NCI-H146 treated with DMSO at 0.1 percent for 48 hours (cell line): ENCODE data around the gene ACOT7.
"Not testable (repeated sequence)": the region's sequence is repeated elsewhere in the genome, so short reads cannot be mapped to it uniquely, and the experiment has no call there.

Experiments used
- DNase-seq: peaks from one replicate; lab custom pipeline; 2025; ENCODE audit not compliant: unreplicated experiment; lab: John Stamatoyannopoulos, UW

Gene ACOT7

DNA sequence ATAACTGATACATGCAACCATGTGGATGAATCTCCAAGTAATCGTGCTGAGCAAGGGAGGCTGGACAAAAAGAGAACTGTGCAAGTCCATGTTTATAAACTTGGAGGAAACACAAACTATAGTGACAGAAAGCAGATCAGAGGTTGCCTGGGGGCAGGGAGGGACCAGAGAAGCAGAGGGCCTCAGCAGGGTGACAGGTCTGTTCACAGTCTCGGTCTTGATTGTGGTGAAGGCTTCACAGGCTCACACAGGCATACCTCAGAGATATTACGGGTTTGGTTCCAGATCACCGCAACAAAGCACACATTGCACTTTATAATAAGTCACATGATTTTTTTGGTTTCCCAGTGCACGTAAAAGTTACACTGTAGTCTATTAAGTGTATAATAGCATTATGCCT lies 28.5 kb downstream of the ACOT7 start:
- no peak for DNase-seq

DNA sequence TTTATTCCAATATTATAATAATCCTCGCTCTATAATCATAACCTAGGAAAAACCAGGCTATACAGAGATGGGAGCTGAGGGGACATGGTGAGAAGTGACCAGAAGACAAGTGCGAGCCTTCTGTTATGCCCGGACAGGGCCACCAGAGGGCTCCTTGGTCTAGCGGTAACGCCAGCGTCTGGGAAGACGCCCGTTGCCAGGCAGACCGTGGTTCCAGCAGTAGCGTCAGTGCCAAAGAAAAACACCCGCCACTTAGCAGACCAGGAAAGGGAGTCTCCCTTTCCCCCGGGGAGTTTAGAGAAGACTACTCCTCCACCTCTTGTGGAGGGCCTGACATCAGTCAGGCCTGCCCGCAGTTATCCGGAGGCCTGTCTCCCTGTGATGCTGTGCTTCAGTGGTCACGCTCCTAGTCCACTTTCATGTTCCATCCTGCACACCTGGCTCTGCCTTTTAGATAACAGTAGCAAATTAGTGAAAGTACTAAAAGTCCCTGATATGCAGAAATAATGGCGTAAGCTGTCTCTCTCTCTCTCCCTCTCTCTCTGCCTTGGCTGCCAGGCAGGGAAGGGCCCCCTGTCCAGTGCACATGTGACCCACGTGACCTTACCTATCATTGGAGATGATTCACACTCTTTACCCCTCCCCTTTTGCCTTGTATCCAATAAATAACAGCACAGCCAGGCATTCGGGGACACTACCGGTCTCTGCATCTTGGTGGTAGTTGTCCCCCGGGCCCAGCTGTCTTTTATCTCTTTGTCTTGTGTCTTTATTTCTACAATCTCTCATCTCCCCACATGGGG lies 30.3 kb downstream of the ACOT7 start:
- not testable (repeated sequence) for DNase-seq

DNA sequence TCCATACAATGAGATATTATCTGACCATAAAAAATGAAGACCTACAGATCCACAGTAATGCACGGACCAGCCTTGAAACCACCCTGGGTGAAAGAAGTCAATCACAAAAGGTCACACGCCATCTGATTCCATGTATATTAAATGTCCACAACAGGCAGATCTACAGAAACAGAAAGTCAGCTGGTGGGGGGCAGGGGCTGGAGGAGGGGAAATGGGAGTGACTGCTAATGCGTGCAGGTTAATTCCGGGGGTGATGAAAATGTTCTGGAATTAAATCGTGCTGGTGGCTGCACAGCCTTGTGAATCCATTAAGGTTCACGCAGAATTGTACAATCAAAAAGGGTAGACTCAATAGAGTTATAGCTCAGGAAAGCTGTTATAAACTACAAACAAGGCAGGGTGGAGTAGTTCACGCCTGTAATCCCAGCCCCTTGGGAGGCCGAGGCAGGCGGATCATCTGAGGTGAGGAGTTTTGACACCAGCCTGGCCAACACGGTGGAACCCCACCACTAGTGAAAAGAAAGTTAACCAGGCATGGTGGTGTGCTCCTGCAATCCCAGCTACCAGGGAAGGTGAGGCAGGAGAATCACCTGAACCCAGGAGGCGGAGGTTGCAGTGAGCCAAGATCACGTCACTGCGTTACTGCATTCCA lies 32.3 kb downstream of the ACOT7 start:
- DNase-seq, result no peak

- no peak for DNase-seq
Observed at GRCh38 chr1:6360517-6361070, 33.0 kb downstream of the ACOT7 start.

DNA sequence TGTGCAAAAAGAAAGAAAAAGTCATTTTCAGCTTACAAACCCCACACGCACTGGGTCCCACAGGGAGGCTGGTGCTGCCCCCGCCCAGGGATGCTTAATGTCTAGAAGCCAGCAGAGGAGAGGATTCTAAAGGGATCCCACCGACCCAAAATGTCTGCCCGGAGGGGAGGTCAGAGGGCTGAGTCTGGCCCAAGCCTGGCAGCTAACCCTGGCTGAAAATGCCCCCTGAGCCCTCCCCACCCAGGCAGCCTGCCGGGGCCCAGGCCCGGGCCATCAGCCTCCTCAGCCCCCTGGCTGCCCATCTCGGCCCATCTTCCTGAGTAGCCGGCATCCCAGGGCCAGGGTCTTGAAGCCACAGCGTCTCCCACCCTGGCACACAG lies 33.5 kb downstream of the ACOT7 start:
- no peak for DNase-seq

- DNase-seq, result no peak
Observed at GRCh38 chr1:6359216-6360116, 34.1 kb downstream of the ACOT7 start.

GRCh38 chr1:6358757-6359201 lies 34.8 kb downstream of the ACOT7 start:
- no peak for DNase-seq

DNA sequence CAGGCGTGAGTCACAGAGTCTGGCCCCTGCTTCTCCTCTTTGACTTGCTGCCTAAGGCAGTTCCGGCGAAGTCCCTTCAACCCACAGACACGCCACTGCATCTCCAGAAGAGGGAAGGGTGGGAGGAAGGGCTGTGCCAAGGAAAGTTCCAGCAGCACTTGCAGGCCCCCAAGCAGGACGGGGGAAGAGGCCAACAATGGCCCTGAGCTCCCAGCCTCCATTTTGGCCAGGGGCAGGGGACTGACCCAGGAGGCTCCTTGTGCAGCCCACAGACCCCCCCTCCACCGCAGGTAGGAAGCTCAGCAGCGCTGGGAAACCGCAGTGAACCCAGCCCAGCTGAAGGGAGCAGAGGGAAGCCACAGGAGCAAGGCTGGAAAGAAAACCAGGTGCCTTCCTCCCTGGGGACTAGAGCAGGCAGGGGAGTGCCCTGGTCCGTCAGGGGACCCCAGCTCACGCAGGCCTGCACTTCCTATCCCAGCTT lies 35.4 kb downstream of the ACOT7 start:
- DNase-seq, result no peak

DNA sequence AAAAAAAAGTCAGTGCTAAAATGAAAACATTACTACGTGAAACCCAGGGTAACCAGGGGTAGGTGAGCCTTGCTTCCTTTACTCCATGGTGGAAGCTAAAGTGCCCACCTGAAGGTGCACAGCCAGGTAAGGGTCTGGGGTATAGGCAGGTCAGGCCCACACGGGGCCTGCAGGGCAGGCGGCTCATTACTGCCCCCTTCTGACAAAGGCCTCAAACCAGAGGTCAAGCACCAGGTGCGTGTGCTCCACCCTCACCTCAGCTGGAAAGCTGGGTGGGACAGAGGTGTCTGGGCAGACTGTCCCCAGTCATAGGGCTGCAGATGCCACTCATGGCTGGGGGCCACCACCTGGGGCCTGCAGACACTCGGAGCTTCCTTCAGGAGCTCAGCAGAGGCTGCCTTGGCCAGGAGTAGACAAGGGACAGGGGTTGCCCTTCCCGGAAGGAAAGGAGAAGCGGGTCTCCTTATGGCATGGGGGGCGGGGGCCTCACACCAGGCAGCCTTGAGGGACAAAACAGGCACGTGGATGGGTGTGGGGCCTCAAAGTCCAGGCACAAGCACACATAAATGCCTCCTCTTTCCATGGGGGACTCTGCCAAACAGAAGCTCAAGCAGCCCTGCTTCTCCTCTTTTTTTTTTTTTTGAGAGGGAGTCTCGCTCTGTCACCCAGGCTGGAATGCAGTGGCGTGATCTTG lies 36.2 kb downstream of the ACOT7 start:
- no peak for DNase-seq

GRCh38 chr1:6355621-6356020 lies 37.9 kb downstream of the ACOT7 start:
- DNase-seq, result no peak

DNA sequence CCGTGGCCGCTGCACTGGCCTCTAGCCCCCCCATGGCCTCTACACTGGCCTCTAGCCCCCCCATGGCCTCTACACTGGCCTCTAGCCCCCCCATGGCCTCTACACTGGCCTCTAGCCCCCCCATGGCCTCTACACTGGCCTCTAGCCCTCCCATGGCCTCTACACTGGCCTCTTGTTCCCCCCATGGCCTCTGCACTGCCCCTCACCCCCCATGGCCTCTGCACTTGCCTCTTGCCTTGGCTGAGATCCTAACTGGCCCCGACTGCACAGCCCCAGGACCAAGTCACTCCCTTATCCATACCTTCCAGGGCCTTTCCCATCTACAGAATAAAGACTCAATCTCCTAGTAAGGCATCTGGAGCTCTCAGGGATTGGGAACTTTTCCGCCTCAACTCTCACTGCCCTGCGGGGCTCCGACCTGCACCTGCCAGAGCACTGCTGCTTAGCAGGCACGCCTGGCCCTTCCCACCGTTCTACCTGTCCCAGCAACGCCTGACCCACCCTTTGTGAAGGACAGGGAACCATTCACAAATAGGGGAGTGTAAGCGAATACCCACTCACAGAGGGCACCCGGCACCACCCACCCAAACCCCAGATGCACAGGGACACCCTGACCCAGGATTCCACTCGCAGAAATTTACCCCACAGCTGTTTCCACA lies 38.8 kb downstream of the ACOT7 start:
- DNase-seq, result no peak

DNA sequence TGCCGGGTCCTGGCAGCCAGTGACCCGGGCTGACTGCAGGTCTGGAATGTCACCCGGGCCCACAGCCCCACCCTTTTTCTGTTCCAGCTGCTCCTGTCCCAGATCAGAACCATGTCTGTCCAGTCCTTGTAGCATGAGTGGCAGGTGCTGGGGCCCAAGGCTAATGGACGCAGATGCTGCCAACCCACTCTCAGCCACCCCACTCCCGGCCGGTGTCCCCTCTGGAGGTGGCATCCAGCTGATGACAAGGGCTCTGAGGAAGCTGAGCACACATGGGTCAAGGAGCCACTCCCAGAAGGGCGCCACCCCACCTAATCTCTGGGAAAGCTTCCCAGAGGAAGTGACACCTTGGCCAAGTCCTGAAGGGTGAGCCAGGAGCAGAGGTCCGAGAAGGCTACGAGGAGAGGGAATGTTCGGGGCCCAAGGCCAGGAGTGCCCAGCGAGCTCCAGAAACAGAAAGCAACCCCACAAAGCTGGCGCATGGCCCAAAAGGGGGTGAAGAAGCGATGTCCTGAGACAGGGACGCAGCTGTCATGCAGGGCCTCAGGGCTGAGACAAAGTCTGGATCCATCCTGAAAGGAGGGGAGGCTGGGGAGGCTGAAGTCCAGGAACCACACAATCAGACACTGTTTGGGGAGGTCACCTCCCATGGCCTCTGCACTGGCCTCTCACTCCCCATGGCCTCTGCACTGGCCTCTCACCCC lies 39.5 kb downstream of the ACOT7 start:
- no peak for DNase-seq

DNA sequence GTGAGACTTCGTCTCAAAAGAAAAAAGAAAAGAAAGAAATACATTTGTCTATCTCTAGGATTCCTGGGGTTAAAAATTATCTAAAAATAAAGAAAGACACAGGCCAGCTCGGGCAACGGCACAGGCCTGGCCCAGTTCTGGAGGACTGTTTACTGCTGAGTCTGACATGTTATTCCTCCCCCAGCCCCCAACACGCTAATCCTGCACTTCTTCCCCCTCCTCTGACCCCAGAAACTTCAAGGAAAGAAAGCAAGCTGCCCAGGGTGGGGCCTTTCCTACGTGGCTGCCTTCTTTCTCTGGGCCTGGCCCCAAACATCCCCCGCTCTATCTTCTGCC lies 40.0 kb downstream of the ACOT7 start:
- DNase-seq, result no peak

- no peak for DNase-seq
Observed at GRCh38 chr1:6352138-6352563, 41.4 kb downstream of the ACOT7 start.

DNA sequence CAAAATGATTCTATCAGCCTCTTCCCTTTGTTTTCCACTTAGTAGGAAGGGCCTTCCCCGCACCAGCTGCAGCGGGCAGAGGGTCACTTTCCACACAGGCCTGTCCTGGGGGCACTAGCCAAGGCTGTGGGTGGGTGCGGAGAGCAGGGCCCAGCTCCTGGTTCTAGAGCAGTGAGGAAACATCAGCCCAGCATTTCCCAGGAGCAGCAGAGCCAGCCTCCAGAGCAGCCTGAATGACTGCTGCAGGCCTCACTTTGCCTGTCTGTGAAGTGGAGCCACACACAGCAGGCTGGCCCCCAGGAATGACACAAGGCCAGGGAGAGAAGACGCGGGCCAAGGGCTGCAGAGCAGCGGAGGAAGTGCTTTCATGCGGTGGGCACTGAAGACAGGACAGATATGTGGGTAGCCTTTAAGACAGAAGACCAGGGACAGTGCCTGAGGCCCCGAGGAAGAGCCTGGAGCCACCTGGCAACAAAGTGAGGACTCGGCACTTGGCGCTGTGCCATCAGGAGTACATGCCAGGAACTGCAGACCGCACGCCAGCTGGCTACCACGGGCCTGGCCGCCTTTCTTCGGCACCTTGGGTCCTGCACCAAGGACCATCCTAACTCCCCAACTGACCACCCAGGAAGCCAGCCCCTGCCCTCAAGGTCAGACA lies 42.0 kb downstream of the ACOT7 start:
- no peak for DNase-seq

DNA sequence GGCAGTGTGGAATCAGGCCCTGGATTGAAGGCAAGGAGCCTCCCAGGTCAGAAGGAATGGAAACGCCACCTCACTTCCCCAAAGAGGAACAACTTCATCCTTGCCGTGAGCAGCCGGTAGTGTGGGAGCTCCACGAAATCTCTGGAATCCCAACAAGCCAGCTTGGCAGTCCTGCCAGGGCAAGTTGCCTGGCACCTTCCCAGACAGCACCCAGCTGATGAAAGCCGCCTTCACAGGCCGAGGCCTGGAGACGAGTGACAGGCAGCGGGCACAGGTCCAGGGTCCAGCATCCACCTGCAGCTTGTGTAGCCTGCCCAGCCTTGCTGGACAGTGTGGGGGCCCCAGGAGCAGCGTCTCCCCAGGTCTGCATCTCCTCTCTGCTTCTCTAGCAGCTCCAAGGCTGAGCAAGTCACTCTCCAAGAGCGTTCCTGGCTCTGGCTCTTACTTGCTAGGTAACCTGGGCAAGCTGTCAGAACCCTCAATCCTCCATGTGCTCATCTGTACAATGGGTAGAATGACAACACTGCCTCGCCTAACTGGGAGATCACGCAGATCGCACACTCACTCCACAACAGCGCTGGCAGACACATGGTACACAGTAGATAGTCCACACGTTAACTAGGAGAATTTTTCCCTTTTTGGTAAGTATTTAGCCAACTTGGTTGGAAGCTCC lies 43.0 kb downstream of the ACOT7 start:
- DNase-seq, result no peak

DNA sequence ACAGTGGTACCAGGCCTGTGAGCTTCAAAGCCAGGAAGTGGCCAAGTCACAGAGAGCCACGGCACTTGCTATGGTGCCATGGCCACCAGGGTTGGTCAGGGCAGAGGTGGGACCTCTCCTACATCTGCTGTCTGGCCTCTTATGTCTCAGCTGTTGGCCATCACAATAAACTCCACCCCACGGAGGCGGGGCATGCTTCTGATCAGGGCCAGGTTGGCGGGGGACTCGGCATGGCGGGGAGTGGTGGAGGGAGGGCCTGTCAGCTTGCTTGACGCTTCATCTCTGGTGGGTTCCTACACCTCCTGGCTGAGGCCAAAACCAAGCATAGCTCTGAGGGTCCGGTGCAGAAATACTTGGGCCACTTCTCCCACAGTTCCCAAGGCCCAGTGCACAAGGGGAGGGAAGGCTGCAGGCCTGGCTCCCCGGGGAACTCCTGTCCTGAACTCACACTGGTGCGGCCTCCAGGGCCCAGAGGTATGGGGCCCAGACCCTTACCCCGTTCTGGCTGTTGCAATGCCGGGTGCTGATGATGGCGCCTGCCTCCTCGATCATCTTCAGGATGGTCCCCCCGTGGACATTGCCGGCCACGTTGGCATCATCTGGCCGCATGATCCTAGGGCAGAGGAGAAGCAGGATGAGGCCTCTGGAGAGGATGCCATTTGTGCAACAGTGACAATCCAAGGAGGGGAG lies 44.2 kb downstream of the ACOT7 start:
- DNase-seq, result no peak
